H1 (cell line): ENCODE results near the gene EIPR1. TPM values are rescaled to one million over a fixed set of nuclear protein-coding genes. Genes with fewer than 3 reads are reported as not detected.

Experiments
- CBX8 ChIP-seq: fragments of 300-800, 300-1000 bp; sonication (generic); IDR thresholded peaks from 2 replicates; pipeline ENCODE4 v1.7.1; 2016; ENCODE audit warnings: low read depth, low read length, borderline replicate concordance
- RAD21 ChIP-seq, 2 experiments: IDR thresholded peaks in 1 of 2; conservative IDR thresholded peaks in 1 of 2; 2 replicates each; pipeline ENCODE4 v1.6.1; 2011; ENCODE audit warnings: low read depth in 2 of 2, low read length in 2 of 2, improper control_type of control experiment in 1 of 2, inconsistent platforms in 1 of 2, mild to moderate bottlenecking in 1 of 2, moderate library complexity in 1 of 2
- TCF12 ChIP-seq: IDR thresholded peaks from 2 replicates; pipeline ENCODE4 v1.6.1; 2011; ENCODE audit warnings: low read depth, mild to moderate bottlenecking, low read length
- polyA plus RNA-seq, 7 experiments: library from polyadenylated mRNA; depleted of rRNA in 3 of 7; stranded (reverse) in 5 of 7; unstranded in 2 of 7; fragments of >200 nt in 5 of 7; fragments of 200-250 nt in 2 of 7; gene quantifications; 1 replicate in 5 of 7; 2 replicates in 1 of 7; 4 replicates in 1 of 7; pipeline versions ENCODE4 v1.2.1 to v1.2.3, GENCODE V29; 2011 to 2013; ENCODE audit warnings: missing spikeins in 2 of 7, mixed read lengths in 2 of 7
- total RNA-seq: library from RNA; stranded (reverse); fragmentation: NEBNext Ultra II Directional; extraction: Animal tissue kit (Norgen Biotek cat#: 25700); gene quantifications from 2 replicates; pipeline ENCODE4 v1.2.1, GENCODE V29; 2021
- TF ChIP-seq, protein P1 (sequence below): fragments of 300-600 bp; sonication (generic); IDR thresholded peaks from 2 replicates; pipeline ENCODE4 v1.7.1; 2012; ENCODE audit warnings: low read length, moderate library complexity, mild to moderate bottlenecking, inconsistent platforms; ENCODE audit not compliant: insufficient replicate concordance

The EIPR1 gene
- total and polyA plus RNA-seq, 2 of the 8 experiments (the other 6 are each of a cell fraction or from before 2014, with no cell fraction given) = 26.3 to 56.4 TPM

DNA sequence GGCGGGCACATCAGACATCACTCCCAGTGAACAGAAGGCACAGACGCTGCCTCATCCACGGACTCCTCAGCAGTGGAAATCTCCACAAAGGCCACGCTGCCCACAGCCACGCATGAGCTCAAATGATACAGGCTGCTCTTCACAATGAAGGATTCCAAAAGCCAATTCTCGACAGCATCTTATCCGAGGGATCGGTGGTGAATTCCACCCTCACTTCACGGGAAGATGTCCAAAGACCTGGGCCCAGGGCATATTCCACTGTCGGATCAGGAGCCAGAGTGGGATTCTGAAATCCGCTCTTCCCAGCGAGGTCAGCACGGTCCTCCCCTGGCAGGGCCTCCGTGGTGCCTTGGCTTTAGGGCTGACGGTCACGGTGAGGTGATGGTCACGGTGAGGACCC is 55.8 kb downstream of the EIPR1 start (continued):
- TF ChIP-seq, protein P1, sequence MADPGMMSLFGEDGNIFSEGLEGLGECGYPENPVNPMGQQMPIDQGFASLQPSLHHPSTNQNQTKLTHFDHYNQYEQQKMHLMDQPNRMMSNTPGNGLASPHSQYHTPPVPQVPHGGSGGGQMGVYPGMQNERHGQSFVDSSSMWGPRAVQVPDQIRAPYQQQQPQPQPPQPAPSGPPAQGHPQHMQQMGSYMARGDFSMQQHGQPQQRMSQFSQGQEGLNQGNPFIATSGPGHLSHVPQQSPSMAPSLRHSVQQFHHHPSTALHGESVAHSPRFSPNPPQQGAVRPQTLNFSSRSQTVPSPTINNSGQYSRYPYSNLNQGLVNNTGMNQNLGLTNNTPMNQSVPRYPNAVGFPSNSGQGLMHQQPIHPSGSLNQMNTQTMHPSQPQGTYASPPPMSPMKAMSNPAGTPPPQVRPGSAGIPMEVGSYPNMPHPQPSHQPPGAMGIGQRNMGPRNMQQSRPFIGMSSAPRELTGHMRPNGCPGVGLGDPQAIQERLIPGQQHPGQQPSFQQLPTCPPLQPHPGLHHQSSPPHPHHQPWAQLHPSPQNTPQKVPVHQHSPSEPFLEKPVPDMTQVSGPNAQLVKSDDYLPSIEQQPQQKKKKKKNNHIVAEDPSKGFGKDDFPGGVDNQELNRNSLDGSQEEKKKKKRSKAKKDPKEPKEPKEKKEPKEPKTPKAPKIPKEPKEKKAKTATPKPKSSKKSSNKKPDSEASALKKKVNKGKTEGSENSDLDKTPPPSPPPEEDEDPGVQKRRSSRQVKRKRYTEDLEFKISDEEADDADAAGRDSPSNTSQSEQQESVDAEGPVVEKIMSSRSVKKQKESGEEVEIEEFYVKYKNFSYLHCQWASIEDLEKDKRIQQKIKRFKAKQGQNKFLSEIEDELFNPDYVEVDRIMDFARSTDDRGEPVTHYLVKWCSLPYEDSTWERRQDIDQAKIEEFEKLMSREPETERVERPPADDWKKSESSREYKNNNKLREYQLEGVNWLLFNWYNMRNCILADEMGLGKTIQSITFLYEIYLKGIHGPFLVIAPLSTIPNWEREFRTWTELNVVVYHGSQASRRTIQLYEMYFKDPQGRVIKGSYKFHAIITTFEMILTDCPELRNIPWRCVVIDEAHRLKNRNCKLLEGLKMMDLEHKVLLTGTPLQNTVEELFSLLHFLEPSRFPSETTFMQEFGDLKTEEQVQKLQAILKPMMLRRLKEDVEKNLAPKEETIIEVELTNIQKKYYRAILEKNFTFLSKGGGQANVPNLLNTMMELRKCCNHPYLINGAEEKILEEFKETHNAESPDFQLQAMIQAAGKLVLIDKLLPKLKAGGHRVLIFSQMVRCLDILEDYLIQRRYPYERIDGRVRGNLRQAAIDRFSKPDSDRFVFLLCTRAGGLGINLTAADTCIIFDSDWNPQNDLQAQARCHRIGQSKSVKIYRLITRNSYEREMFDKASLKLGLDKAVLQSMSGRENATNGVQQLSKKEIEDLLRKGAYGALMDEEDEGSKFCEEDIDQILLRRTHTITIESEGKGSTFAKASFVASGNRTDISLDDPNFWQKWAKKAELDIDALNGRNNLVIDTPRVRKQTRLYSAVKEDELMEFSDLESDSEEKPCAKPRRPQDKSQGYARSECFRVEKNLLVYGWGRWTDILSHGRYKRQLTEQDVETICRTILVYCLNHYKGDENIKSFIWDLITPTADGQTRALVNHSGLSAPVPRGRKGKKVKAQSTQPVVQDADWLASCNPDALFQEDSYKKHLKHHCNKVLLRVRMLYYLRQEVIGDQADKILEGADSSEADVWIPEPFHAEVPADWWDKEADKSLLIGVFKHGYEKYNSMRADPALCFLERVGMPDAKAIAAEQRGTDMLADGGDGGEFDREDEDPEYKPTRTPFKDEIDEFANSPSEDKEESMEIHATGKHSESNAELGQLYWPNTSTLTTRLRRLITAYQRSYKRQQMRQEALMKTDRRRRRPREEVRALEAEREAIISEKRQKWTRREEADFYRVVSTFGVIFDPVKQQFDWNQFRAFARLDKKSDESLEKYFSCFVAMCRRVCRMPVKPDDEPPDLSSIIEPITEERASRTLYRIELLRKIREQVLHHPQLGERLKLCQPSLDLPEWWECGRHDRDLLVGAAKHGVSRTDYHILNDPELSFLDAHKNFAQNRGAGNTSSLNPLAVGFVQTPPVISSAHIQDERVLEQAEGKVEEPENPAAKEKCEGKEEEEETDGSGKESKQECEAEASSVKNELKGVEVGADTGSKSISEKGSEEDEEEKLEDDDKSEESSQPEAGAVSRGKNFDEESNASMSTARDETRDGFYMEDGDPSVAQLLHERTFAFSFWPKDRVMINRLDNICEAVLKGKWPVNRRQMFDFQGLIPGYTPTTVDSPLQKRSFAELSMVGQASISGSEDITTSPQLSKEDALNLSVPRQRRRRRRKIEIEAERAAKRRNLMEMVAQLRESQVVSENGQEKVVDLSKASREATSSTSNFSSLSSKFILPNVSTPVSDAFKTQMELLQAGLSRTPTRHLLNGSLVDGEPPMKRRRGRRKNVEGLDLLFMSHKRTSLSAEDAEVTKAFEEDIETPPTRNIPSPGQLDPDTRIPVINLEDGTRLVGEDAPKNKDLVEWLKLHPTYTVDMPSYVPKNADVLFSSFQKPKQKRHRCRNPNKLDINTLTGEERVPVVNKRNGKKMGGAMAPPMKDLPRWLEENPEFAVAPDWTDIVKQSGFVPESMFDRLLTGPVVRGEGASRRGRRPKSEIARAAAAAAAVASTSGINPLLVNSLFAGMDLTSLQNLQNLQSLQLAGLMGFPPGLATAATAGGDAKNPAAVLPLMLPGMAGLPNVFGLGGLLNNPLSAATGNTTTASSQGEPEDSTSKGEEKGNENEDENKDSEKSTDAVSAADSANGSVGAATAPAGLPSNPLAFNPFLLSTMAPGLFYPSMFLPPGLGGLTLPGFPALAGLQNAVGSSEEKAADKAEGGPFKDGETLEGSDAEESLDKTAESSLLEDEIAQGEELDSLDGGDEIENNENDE = no peak
- TF ChIP-seq RAD21 (IDR thresholded peaks at IDR 0.05 in 1 of 2, conservative IDR thresholded peaks at IDR 0.05 in 1 of 2; ENCODE audit: low read depth in 2 of 2, low read length in 2 of 2) (no peak), CBX8 (no peak), TCF12 (no peak)
